ENCODE results near the gene ZNF28. TPM values are rescaled to one million over a fixed set of nuclear protein-coding genes. Genes with fewer than 3 reads are reported as not detected.
"Not testable (repeated sequence)": the region's sequence is repeated elsewhere in the genome, so short reads cannot be mapped to it uniquely, and the experiment has no call there.

Gene ZNF28
- total and polyA plus RNA-seq, 10 of the 15 experiments (the other 5 are each of a cell fraction or from before 2014, with no cell fraction given): 5.9 to 31.1 (median 15.3) TPM

DNA sequence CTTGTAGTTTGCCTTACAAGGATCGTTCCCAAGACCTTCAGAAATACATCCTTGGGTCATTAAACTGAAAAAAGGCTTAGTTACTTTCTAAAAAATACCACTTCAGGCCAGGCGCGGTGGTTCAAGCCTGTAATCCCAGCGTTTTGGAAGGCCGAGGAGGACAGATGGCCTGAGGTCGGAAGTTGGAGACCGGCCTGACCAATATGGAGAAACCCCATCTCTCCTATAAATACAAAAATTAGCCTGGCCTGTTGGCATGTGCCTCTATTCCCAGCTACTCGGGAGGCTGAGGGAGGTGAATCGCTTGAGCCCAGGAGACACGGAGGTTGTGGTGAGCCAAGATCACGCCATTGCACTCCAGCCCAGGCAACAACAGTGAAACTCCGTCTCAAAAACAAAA lies 2.2 kb upstream of the ZNF28 start:
- DNase-seq (ENCODE audit: low read depth, low spot score) (no peak), ATAC-seq (no peak), FAIRE-seq (no peak)
- Histone ChIP-seq H4K20me1 (ENCODE audit: control insufficient read depth, insufficient read depth) (no peaks in the 10 kb centered on the region), H3K79me2 (ENCODE audit: control insufficient read depth, insufficient read depth, low read length) (peaks cover 5% of the 10 kb centered on the region), H3K9me3 (replicated peaks; ENCODE audit: control insufficient read depth, insufficient read depth, low read length) (peaks cover 3% of the 10 kb centered on the region; the same call in 2 of the 3 replicates), H3K4me1 (ENCODE audit: control insufficient read depth, insufficient read depth, low read length) (no peaks in the 10 kb centered on the region), H3K4me3 (no peak overlapping the region), H3K4me2 (ENCODE audit: control insufficient read depth, insufficient read depth) (no peak overlapping the region), H2AFZ (ENCODE audit: control insufficient read depth, low read depth, low read length) (no peak overlapping the region), H3K9ac (ENCODE audit: control insufficient read depth, insufficient read depth, low read length) (no peak overlapping the region), H3K27me3 (replicated peaks in 1 of 2; ENCODE audit: control insufficient read depth in 2 of 2, insufficient read depth in 2 of 2, low read length in 1 of 2) (no peaks in the 10 kb centered on the region), H3K36me3 (ENCODE audit: control insufficient read depth in 2 of 2, insufficient read depth in 2 of 2, low read length in 1 of 2) (no peaks in the 10 kb centered on the region), H3K27ac (ENCODE audit: control insufficient read depth, insufficient read depth) (no peak overlapping the region)
- in situ Hi-C loops (cut with MboI): no loop called here
- intact Hi-C loops (cut with micrococcal nuclease; ENCODE audit: unreplicated experiment): no loop called here
- ChIA-PET CTCF (no interaction called here), POLR2A (no interaction called here), SMC1A (ENCODE audit: uncharacterized antibody, unreplicated experiment) (no interaction called here), RAD21 (ENCODE audit: unreplicated experiment) (no interaction called here)
- TF ChIP-seq USF1 (IDR thresholded peaks at IDR 0.05; ENCODE audit: borderline replicate concordance, extremely low read length, insufficient read depth, low read depth, low read length): no peak
- BruUV-seq (replicated peaks): no TSS peak
- WGBS (ENCODE audit: insufficient coverage, insufficient replicate concordance, low lambda C conversion rate, missing lambda C conversion rate): 77% methylated on average over 12 of the region's 12 CpGs

DNA sequence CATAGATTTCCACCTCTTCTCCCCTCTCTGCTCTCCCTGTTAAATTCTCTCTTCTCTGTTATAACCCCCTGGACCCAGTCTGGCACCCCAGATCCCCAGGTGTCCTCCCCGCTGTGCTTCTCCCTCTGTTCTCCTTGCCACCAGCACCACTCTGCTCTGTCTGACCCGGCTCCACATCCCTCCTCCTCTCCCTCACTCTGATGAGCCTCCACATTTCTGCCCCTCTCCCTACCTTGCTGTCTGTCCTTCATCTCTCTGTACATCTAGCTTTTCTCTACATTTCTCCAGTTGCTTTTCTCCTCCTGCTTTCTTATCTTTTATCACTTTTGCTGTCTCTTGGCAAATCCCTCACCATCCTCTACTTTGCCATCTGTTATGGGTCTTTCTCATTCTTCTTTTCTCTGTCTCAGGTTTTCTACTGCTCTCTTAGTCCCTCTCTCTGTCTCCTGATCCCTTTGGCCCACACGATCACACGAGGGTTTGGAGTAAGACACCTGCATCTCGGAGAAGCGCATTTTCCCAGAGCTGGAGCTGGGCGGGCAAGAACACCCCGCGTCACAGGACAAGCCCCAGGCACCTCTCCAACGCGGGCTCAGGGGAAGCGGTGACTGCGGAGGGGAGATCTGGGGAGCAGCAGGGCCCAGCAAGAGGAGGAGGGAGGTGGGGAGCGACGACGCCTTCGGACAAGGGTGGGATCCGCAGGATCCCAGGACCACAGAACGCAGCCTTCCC lies 795 bp downstream of the ZNF28 start:
- in situ Hi-C loops (cut with MboI); CTCF ChIA-PET; H3K79me2 ChIP-seq (ENCODE audit: control insufficient read depth, insufficient read depth, low read length); DNase-seq (ENCODE audit: low read depth, low spot score); H3K9me3 ChIP-seq (replicated peaks; ENCODE audit: control insufficient read depth, insufficient read depth, low read length); POLR2A ChIA-PET; H3K36me3 ChIP-seq (ENCODE audit: control insufficient read depth in 2 of 2, insufficient read depth in 2 of 2, low read length in 1 of 2); H3K27me3 ChIP-seq (replicated peaks in 1 of 2; ENCODE audit: control insufficient read depth in 2 of 2, insufficient read depth in 2 of 2, low read length in 1 of 2); H2AFZ ChIP-seq (ENCODE audit: control insufficient read depth, low read depth, low read length); SMC1A ChIA-PET (ENCODE audit: uncharacterized antibody, unreplicated experiment); FAIRE-seq; RAD21 ChIA-PET (ENCODE audit: unreplicated experiment); intact Hi-C loops (cut with micrococcal nuclease; ENCODE audit: unreplicated experiment); H4K20me1 ChIP-seq (ENCODE audit: control insufficient read depth, insufficient read depth); H3K4me1 ChIP-seq (ENCODE audit: control insufficient read depth, insufficient read depth, low read length): not testable (repeated sequence)
- peak overlapping the region; percentile 80 for H3K9ac ChIP-seq (ENCODE audit: control insufficient read depth, insufficient read depth, low read length)
- BruUV-seq (replicated peaks): TSS peak; percentile 77
- peak; percentile 75 for ATAC-seq
- WGBS (ENCODE audit: insufficient coverage, insufficient replicate concordance, low lambda C conversion rate, missing lambda C conversion rate): 24% methylated on average over 10 of the region's 19 CpGs
- peak overlapping the region; percentile 63 for H3K27ac ChIP-seq (ENCODE audit: control insufficient read depth, insufficient read depth)
- H3K4me3 ChIP-seq: peak overlapping the region; percentile 84
- peak overlapping the region; percentile 55 for H3K4me2 ChIP-seq (ENCODE audit: control insufficient read depth, insufficient read depth)
